ENCODE data around the gene PCP4L1.
"Not testable (repeated sequence)": the region's sequence is repeated elsewhere in the genome, so short reads cannot be mapped to it uniquely, and the experiment has no call there.

Gene PCP4L1

DNA sequence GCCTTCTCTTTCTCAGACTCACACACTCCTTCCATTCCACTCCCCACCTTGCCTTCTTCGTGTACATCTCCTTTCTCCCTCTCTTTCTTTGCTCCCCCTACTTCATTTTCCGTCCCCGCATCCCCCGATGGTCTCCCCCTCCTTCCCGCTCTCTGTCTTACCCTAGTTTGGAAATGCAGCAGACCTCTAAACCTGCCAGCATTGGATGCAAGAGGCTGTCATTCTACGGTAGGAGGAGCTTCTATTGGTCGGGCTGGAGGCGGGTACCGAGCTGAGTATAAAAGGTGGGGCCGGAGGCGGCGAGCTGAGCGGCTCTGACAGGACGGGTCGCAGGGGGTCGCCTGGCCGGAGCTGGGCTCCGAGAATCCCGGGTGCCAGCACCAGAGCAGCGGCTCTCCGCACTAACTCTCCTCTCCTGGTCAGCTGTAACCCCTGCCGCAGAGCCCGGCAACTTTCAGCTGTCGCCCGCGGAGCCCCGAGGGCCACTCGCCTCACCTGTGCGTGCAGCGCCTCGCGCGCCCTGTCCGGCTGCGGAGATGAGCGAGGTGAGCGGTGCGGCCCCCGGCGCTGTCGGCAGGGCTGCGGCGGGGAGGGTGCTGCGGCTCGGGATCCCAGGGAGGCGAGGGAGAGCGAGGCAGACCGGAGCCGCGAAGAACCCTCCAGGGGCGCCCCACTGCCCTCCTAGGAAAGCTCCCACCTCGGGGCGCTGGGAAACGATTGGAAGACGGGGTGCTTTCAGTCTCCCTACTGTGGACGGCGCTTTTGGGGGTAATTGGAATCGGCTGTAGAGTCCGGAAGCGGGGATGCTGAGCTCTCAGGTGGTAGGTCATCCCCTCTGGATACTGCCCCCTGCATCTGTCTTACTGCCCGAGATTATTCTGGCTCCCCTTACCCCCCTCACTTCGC lies at the start of gene PCP4L1:
PCP4L1 (plus strand) TSS at position 307 of the 906 bp plus-strand sequence; CDS start at position 537, 230 bp downstream.
- DNase-seq: peak in 45 of 51 donors; percentile 4 to 80 (median 36)

DNA sequence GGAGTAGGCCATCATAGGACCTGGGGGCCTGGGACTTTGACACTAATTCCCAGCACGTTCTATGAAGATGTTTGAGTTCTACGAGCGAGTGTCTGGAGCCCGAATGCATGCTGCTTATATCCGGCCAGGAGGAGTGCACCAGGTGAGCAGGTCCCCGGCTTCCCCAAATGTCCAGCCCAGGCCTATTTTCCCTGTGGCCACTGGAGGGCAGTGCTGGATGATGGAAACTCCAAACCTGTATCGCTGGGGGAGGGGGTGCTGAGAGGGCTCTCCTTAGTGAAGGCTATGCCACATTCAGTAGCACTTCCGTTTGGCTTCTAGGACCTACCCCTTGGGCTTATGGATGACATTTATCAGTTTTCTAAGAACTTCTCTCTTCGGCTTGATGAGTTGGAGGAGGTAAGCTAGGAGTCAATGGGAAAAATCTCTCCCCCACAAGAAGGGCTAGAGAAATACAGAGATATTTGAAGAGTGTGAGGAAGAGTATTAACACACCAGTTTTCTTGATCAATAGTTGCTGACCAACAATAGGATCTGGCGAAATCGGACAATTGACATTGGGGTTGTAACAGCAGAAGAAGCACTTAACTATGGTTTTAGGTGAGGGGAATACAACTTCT lies 48.6 kb upstream of the PCP4L1 start:
- DNase-seq: peak in 42 of 51 donors; percentile 10 to 77 (median 52)

DNA sequence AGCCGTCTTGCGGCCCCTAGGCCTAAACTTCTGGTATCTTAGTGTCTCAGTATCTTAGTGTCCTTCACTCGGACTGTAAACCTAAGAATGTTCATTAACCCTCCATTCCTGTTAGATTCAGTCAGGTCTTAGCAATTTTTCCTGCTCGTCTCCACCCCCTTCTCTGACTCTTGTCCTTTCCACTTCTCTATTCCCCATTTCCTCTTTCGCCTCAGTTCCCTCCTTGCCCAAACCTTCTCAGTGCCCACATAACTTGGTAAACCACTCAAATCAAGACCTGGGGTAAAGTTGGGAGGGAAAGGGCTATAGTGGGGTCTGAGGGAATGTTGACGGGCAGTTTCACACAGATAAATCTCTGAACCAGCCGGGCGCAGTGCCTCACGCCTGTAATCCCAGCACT lies 44.2 kb upstream of the PCP4L1 start:
- no peak for DNase-seq

DNA sequence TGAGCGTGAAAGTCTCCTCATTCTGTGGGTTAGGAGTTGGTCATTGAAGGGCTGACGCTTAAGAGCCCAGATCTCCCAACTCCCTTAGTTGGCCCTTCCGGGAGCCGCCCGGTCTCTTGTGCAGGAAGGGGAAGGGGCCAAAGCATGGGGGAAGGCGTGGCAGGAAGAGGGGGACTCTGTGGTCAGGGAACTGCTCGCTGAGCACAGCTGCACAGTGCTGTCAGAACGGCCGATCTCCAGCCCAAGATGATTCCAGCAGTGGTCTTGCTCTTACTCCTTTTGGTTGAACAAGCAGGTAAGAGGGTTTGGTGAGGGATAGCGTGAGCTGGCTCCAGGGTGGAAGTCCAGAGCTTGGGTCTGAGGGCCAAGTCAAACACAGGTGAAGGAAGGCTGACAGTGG lies 43.5 kb upstream of the PCP4L1 start, which contains the start of gene FCER1G:
FCER1G (plus strand) TSS at position 220 of the 400 bp plus-strand sequence; CDS start at position 247, 27 bp downstream.
- peak in 10 of 51 donors; percentile 8 to 22 (median 16) for DNase-seq

DNA sequence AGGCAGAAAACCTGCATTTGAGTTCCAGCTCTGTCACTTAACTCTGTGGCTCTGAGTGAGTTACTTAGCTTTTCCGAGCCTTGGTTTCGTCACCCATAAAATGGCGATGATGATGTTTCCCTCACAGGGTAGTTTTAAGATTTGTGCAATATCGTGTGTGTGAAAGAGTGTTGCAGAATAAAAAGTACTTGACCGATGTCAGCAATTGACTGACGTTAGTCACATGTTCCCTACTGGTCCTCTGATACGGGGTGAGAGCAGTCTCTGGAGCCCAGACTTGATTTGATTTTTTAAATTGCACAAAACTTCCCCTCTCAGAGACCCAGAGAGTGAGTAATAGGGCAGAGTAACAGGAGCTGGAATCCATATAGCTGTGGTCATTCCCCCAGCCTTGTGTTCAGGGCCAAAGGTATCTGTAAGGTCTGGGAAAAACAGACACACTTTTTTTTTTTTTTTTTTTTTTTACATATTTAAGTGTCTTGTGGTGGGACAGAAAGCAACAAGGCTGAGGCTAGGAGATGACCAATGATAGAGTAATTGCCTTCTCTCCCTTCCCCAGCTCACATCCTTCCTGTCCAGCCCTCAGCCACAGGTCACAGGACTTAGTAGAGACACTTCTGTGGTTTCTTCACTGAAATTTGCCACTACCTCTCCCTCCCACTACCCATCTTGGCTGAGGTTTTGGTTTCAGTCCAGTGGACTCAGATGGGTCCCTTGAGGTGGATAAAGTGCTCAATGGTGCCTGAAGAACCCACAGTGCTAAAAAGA lies 41.4 kb upstream of the PCP4L1 start:
- peak in 2 of 51 donors; percentile 3 to 5 for DNase-seq

DNA sequence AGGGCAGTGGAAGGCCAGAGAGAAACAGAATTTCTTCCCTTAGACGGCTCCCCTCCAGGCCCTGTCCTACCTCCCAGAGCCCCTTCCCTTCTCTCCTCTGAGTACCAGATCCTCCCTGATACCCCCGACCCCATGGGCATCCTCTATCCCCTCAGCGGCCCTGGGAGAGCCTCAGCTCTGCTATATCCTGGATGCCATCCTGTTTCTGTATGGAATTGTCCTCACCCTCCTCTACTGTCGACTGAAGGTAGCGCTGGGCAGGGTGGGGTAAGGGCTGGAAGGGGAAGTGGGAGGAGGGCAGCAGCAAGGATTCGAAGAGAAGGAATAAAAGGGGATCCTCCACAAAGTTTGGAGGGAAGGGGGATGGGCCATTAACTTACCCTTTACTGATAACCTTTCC lies 40.7 kb upstream of the PCP4L1 start:
- DNase-seq: no peak

DNA sequence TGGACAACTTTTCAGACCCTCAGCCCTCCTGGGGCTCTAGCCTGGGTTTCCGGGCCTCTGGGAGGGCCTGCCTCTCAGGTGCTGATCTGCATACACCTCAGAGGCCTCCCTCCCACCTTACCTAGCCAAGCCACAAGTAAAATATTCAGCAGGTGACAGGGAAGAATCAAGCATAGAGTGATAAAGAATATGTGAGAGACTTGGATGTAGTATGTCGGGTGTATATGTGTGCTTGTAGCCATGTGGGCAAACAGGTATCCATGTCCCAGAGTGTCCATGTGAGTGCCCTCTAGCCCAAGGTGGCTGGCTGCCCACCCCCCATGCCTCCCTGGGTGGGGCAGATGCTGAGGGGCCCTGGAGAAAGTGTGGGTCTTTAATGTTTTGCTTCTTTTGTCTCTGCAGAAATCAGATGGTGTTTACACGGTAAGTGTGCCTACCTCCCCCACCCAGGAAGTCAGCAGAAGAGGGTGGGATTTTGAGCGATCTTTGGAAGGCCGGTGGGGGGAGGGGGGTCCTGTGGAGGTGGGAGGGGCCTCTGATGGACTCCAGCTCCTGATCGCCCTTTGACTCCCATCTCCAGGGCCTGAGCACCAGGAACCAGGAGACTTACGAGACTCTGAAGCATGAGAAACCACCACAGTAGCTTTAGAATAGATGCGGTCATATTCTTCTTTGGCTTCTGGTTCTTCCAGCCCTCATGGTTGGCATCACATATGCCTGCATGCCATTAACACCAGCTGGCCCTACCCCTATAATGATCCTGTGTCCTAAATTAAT lies 40.1 kb upstream of the PCP4L1 start:
- DNase-seq: no peak

DNA sequence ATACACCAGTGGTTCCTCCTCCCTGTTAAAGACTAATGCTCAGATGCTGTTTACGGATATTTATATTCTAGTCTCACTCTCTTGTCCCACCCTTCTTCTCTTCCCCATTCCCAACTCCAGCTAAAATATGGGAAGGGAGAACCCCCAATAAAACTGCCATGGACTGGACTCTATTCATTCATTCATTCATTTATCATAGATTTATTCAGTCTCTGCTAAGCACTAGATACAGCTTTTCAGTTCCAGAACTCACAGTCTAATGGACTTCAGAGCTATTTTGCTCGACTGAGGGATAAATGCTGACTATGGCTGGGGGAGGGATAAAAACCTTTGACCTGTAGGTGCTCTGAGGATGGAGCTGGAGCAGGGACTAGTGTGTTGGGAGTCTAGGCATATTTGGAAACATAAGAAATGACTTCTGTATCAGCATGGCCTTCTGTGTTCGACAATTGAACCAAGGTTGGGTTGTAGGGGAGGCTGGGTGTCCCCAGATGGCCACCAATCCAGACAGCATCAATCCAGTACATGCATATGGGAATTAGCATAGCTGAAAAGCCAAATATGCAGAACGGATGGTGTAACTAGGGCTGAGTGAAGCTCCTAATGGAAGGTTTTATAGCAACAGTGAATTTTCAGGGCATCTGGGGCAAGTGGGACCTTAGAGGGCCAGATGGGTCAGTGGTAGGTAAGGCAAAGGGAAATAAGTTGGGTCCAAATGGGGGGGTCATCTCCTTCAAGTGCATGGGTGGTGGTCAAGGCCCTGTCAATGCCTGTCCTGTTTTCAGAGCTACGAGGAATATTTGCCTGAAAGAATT lies 39.3 kb upstream of the PCP4L1 start:
- DNase-seq: no peak

- DNase-seq: no peak
Measured at GRCh38 chr1:161220002-161220401, 38.5 kb upstream of the PCP4L1 start.

- no peak for DNase-seq
Measured at GRCh38 chr1:161222175-161223019, 36.1 kb upstream of the PCP4L1 start.

GRCh38 chr1:161223805-161224694 lies 34.5 kb upstream of the PCP4L1 start:
- no peak for DNase-seq

DNA sequence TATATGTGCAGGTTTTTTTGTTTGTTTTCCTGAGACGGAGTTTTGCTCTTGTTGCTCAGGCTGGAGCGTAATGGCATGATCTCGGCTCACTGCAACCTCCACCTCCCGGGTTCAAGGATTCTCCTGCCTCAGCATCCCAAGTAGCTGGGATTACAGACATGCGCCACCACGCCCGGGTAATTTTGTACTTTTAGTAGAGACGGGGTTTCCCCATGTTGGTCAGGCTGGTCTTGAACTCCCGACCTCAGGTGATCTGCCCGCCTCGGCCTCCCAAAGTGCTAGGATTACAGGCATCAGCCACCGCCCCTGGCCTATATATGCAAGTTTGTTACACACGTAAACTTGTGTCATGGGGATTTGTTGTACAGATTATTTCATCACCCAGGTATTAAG lies 33.9 kb upstream of the PCP4L1 start:
- not testable (repeated sequence) for DNase-seq

GRCh38 chr1:161225178-161225533 lies 33.4 kb upstream of the PCP4L1 start:
- no peak for DNase-seq

DNA sequence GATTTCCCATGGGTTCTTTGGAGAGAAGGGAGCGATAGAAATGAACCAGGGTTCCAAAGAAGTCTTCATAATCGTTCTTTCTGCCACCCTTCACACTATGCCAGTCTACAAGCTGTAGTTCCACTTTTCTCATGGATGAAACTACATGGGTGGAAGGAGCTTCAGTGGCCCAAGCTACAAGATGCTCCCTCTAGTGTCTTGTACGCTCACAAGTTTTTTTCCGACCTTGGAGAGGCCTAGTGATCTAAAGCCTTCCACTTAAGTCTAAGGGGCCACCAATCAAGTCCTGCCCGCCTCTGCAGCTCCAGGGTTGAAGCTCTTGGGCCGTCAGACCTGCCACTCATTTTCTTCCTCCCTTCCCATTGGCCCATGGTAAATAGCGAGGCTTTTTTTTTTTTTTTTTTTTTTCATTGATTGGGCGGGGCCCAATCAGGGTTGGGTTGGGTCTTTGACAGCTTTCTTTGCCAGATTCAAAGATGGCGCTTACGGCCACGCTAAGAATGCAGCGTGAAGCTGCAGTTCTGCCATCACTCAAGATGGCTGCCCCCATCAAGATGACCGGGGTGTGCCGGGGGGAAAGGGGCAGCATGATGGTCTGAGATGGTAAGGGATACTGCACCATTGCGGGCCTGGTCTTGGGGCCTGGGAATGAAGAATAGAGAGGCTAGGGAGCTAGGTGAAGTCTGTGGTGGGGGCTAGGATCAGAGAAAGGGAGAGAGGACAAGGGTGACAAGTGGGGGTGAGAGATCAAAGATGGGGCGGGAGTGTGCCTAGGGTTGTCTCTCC lies 32.8 kb upstream of the PCP4L1 start, which contains the start of gene TOMM40L:
TOMM40L (plus strand) TSS at position 527 of the 786 bp plus-strand sequence. CDS start 430 bp downstream, outside the sequence.
- peak; percentile 31 to 94 (median 81) for DNase-seq

DNA sequence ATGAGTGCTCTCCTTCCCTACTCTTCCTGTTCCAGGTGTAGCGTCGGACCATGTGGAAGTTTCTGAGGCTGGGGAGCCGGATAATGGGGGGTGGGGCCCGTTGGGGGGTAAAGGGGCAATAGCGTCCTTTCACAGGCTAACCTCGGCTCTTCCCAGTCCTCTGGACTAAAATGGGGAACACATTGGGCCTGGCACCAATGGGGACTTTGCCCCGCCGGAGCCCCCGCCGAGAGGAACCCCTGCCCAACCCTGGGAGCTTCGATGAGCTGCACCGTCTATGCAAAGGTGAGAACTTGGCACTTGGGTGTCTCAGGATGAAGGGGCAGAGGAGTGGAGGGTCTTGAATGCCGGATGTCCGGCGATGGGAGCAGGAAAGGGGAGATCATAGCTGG lies 32.2 kb upstream of the PCP4L1 start:
- DNase-seq: peak in 2 of 51 donors; percentile 5 to 8

DNA sequence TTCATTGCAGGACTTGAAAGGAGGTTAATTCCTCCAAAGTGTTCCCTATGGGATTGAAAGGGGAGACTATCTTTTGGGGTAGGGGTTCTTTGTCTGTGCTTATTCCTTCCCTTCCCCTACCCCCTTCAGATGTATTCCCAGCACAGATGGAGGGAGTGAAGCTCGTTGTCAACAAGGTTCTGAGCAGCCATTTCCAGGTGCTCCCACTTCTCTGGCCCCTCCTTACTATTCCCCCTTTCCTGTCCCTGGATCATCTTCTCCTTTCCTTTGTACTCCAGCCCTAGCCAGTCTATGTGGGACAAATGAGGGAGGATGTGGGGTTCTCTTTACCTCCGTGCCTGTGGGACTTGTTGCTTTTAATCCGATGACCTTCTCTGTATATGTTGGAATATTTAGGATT lies 31.8 kb upstream of the PCP4L1 start:
- peak in 2 of 51 donors; percentile 29 to 41 for DNase-seq
